ENCODE results near the gene EFNA2. TPM values are rescaled to one million over a fixed set of nuclear protein-coding genes. Genes with fewer than 3 reads are reported as not detected.
A peak's percentile ranks its signal among the peaks of the same experiment; 100 is the strongest.

EFNA2 gene
- total RNA-seq, 1 experiment from 2014 or later = not detected

- Histone ChIP-seq H3K79me2 (ENCODE audit: low read length) (no peaks in the 10 kb centered on the region), H2AFZ (ENCODE audit: low read length) (no peak overlapping the region), H3K4me3 (ENCODE audit: low read length) (no peak overlapping the region), H3K36me3 (ENCODE audit: insufficient read depth, low read length) (no peaks in the 10 kb centered on the region), H3K27me3 (ENCODE audit: low read length) (no peaks in the 10 kb centered on the region), H4K20me1 (ENCODE audit: insufficient read depth, low read depth, low read length) (no peaks in the 10 kb centered on the region), H3K4me2 (ENCODE audit: low read depth, low read length, poor library complexity, severe bottlenecking) (no peak overlapping the region), H3K4me1 (ENCODE audit: low read length) (no peaks in the 10 kb centered on the region), H3K9me3 (ENCODE audit: low read length) (no peaks in the 10 kb centered on the region), H3K9me2 (replicated peaks; ENCODE audit: insufficient read depth, low read length) (no peaks in the 10 kb centered on the region), H3K27ac (ENCODE audit: low read length) (no peak overlapping the region), H3K9ac (ENCODE audit: low read length) (no peak overlapping the region)
- DNase-seq = no peak
Measured at GRCh38 chr19:1309977-1310852, 24.5 kb downstream of the EFNA2 start.

GRCh38 chr19:1310853-1311180 lies 25.1 kb downstream of the EFNA2 start:
- Histone ChIP-seq H3K9me3 (ENCODE audit: low read length) (no peaks in the 10 kb centered on the region), H4K20me1 (ENCODE audit: insufficient read depth, low read depth, low read length) (no peaks in the 10 kb centered on the region), H3K27ac (ENCODE audit: low read length) (no peak overlapping the region), H3K36me3 (ENCODE audit: insufficient read depth, low read length) (no peaks in the 10 kb centered on the region), H3K27me3 (ENCODE audit: low read length) (no peaks in the 10 kb centered on the region), H3K79me2 (ENCODE audit: low read length) (no peaks in the 10 kb centered on the region), H3K9ac (ENCODE audit: low read length) (no peak overlapping the region), H2AFZ (ENCODE audit: low read length) (no peak overlapping the region), H3K4me2 (ENCODE audit: low read depth, low read length, poor library complexity, severe bottlenecking) (no peak overlapping the region), H3K4me3 (ENCODE audit: low read length) (no peak overlapping the region), H3K9me2 (replicated peaks; ENCODE audit: insufficient read depth, low read length) (no peaks in the 10 kb centered on the region), H3K4me1 (ENCODE audit: low read length) (no peaks in the 10 kb centered on the region)
- no peak for DNase-seq

GRCh38 chr19:1311543-1312091 lies 25.9 kb downstream of the EFNA2 start:
- Histone ChIP-seq H3K4me3 (ENCODE audit: low read length) (no peak overlapping the region), H3K9me2 (replicated peaks; ENCODE audit: insufficient read depth, low read length) (no peaks in the 10 kb centered on the region), H3K36me3 (ENCODE audit: insufficient read depth, low read length) (no peaks in the 10 kb centered on the region), H2AFZ (ENCODE audit: low read length) (no peak overlapping the region), H3K9me3 (ENCODE audit: low read length) (no peaks in the 10 kb centered on the region), H3K79me2 (ENCODE audit: low read length) (no peaks in the 10 kb centered on the region), H3K4me2 (ENCODE audit: low read depth, low read length, poor library complexity, severe bottlenecking) (no peak overlapping the region), H3K27me3 (ENCODE audit: low read length) (no peaks in the 10 kb centered on the region), H3K27ac (ENCODE audit: low read length) (no peak overlapping the region), H4K20me1 (ENCODE audit: insufficient read depth, low read depth, low read length) (no peaks in the 10 kb centered on the region), H3K4me1 (ENCODE audit: low read length) (no peaks in the 10 kb centered on the region), H3K9ac (ENCODE audit: low read length) (no peak overlapping the region)
- no peak for DNase-seq

GRCh38 chr19:1312767-1313694 lies 27.4 kb downstream of the EFNA2 start:
- H3K4me1 ChIP-seq (ENCODE audit: low read length) = no peaks in the 10 kb centered on the region
- no peak overlapping the region for H3K4me3 ChIP-seq (ENCODE audit: low read length)
- DNase-seq = no peak
- H3K79me2 ChIP-seq (ENCODE audit: low read length) = no peaks in the 10 kb centered on the region
- no peak overlapping the region for H3K9ac ChIP-seq (ENCODE audit: low read length)
- H3K36me3 ChIP-seq (ENCODE audit: insufficient read depth, low read length) = no peaks in the 10 kb centered on the region
- H3K4me2 ChIP-seq (ENCODE audit: low read depth, low read length, poor library complexity, severe bottlenecking) = no peak overlapping the region
- no peaks in the 10 kb centered on the region for H3K27me3 ChIP-seq (ENCODE audit: low read length)
- H2AFZ ChIP-seq (ENCODE audit: low read length) = no peak overlapping the region
- H3K27ac ChIP-seq (ENCODE audit: low read length) = no peak overlapping the region
- no peaks in the 10 kb centered on the region for H4K20me1 ChIP-seq (ENCODE audit: insufficient read depth, low read depth, low read length)
- H3K9me2 ChIP-seq (replicated peaks; ENCODE audit: insufficient read depth, low read length) = no peaks in the 10 kb centered on the region
- H3K9me3 ChIP-seq (ENCODE audit: low read length) = no peaks in the 10 kb centered on the region

- Histone ChIP-seq H3K79me2 (ENCODE audit: low read length) (no peaks in the 10 kb centered on the region), H3K9ac (ENCODE audit: low read length) (no peak overlapping the region), H3K27me3 (ENCODE audit: low read length) (no peaks in the 10 kb centered on the region), H3K36me3 (ENCODE audit: insufficient read depth, low read length) (no peaks in the 10 kb centered on the region), H3K4me1 (ENCODE audit: low read length) (no peaks in the 10 kb centered on the region), H3K9me2 (replicated peaks; ENCODE audit: insufficient read depth, low read length) (no peaks in the 10 kb centered on the region), H3K27ac (ENCODE audit: low read length) (no peak overlapping the region), H2AFZ (ENCODE audit: low read length) (no peak overlapping the region), H3K4me3 (ENCODE audit: low read length) (no peak overlapping the region), H3K9me3 (ENCODE audit: low read length) (no peaks in the 10 kb centered on the region), H3K4me2 (ENCODE audit: low read depth, low read length, poor library complexity, severe bottlenecking) (no peak overlapping the region), H4K20me1 (ENCODE audit: insufficient read depth, low read depth, low read length) (no peaks in the 10 kb centered on the region)
- DNase-seq = peak; percentile 52
Measured at GRCh38 chr19:1313695-1314613, 28.3 kb downstream of the EFNA2 start.

- no peaks in the 10 kb centered on the region for H3K27me3 ChIP-seq (ENCODE audit: low read length)
- H3K4me3 ChIP-seq (ENCODE audit: low read length) = no peak overlapping the region
Measured at GRCh38 chr19:1315470-1316166, 29.9 kb downstream of the EFNA2 start.

GRCh38 chr19:1316466-1316865 lies 30.8 kb downstream of the EFNA2 start:
- H4K20me1 ChIP-seq (ENCODE audit: insufficient read depth, low read depth, low read length) = no peaks in the 10 kb centered on the region
- H3K27me3 ChIP-seq (ENCODE audit: low read length) = no peaks in the 10 kb centered on the region
- H3K4me3 ChIP-seq (ENCODE audit: low read length) = no peak overlapping the region
- no peak overlapping the region for H3K9ac ChIP-seq (ENCODE audit: low read length)
- no peak overlapping the region for H3K27ac ChIP-seq (ENCODE audit: low read length)
- no peak overlapping the region for H2AFZ ChIP-seq (ENCODE audit: low read length)
- no peaks in the 10 kb centered on the region for H3K79me2 ChIP-seq (ENCODE audit: low read length)
- H3K9me3 ChIP-seq (ENCODE audit: low read length) = no peaks in the 10 kb centered on the region
- H3K36me3 ChIP-seq (ENCODE audit: insufficient read depth, low read length) = no peaks in the 10 kb centered on the region
- no peaks in the 10 kb centered on the region for H3K9me2 ChIP-seq (replicated peaks; ENCODE audit: insufficient read depth, low read length)
- H3K4me2 ChIP-seq (ENCODE audit: low read depth, low read length, poor library complexity, severe bottlenecking) = no peak overlapping the region
- H3K4me1 ChIP-seq (ENCODE audit: low read length) = no peaks in the 10 kb centered on the region
- DNase-seq = no peak

More at GRCh38 chr19:1315470-1316166, 29.9 kb downstream of the EFNA2 start:
- H3K36me3 ChIP-seq (ENCODE audit: insufficient read depth, low read length) = no peaks in the 10 kb centered on the region
- H3K9me2 ChIP-seq (replicated peaks; ENCODE audit: insufficient read depth, low read length) = no peaks in the 10 kb centered on the region
- peak; percentile 67 for DNase-seq
- no peaks in the 10 kb centered on the region for H3K4me1 ChIP-seq (ENCODE audit: low read length)
- no peaks in the 10 kb centered on the region for H4K20me1 ChIP-seq (ENCODE audit: insufficient read depth, low read depth, low read length)
- H3K4me2 ChIP-seq (ENCODE audit: low read depth, low read length, poor library complexity, severe bottlenecking) = no peak overlapping the region
- H3K79me2 ChIP-seq (ENCODE audit: low read length) = no peaks in the 10 kb centered on the region
- H2AFZ ChIP-seq (ENCODE audit: low read length) = no peak overlapping the region
- H3K27ac ChIP-seq (ENCODE audit: low read length) = no peak overlapping the region
- no peak overlapping the region for H3K9ac ChIP-seq (ENCODE audit: low read length)
- H3K9me3 ChIP-seq (ENCODE audit: low read length) = no peaks in the 10 kb centered on the region

Measured in Karpas-422 (cell line).